Brain microvascular endothelial cell (primary cell): ENCODE data around the gene MYO16.
"Not testable (repeated sequence)": the region's sequence is repeated elsewhere in the genome, so short reads cannot be mapped to it uniquely, and the experiment has no call there.

Experiments
- DNase-seq: peaks from one replicate; pipeline ENCODE4 v3.0.0-alpha.2; 2020
- H3K27ac ChIP-seq: fragments of 250-450 bp; sonication (Bioruptor Pico); 2 replicates; pipeline ENCODE4 v1.5.1; 2020; ENCODE audit warnings: mild to moderate bottlenecking, moderate library complexity
- H3K27me3 ChIP-seq: fragments of 250-450 bp; sonication (Bioruptor Pico); replicated peaks from 2 replicates; pipeline ENCODE4 v1.5.1; 2020; ENCODE audit warnings: mild to moderate bottlenecking
- H3K36me3 ChIP-seq: fragments of 250-450 bp; sonication (Bioruptor Pico); replicated peaks from 2 replicates; pipeline ENCODE4 v1.5.1; 2020; ENCODE audit warnings: mild to moderate bottlenecking
- H3K4me3 ChIP-seq: 2 replicates; pipeline ENCODE4 v1.5.1; 2011; ENCODE audit warnings: low read depth, mild to moderate bottlenecking, control low read depth, low read length, moderate library complexity
- CTCF ChIP-seq: IDR thresholded peaks from 2 replicates; pipeline ENCODE4 v1.5.1; 2011; ENCODE audit warnings: low read depth, mild to moderate bottlenecking, moderate library complexity, low read length, control low read depth, inconsistent platforms; ENCODE audit errors: missing control alignments
- in situ Hi-C: cut with HindIII; loops from 2 replicates; pipeline ENCODE4 v1.10.0; 2017; ENCODE audit warnings: low sequenced_read_pairs, low pct_ligation_motif_present

Gene MYO16

GRCh38 chr13:109215377-109215776 is 586.0 kb downstream of the MYO16 start:
- in situ Hi-C loops: no loop called here
- DNase-seq: no peak
- no peak for TF ChIP-seq CTCF

GRCh38 chr13:109217510-109217909 is 588.1 kb downstream of the MYO16 start:
- H3K27me3 ChIP-seq, H3K4me3 ChIP-seq, DNase-seq, in situ Hi-C loops, H3K36me3 ChIP-seq, H3K27ac ChIP-seq: not testable (repeated sequence)

More at GRCh38 chr13:109215377-109215776, 586.0 kb downstream of the MYO16 start:
- H3K27me3 ChIP-seq: no peaks in the 10 kb centered on the region
- H3K27ac ChIP-seq: no peak overlapping the region
- H3K36me3 ChIP-seq: no peaks in the 10 kb centered on the region
- no peak overlapping the region for H3K4me3 ChIP-seq

GRCh38 chr13:109220631-109221030 is 591.2 kb downstream of the MYO16 start:
- no peak for TF ChIP-seq CTCF
- Histone ChIP-seq H3K4me3 (no peak overlapping the region), H3K27me3 (no peaks in the 10 kb centered on the region), H3K27ac (no peak overlapping the region), H3K36me3 (no peaks in the 10 kb centered on the region)
- DNase-seq: no peak
- in situ Hi-C loops: no loop called here

- TF ChIP-seq CTCF: no peak
- DNase-seq: no peak
- Histone ChIP-seq H3K27me3 (no peaks in the 10 kb centered on the region), H3K4me3 (no peak overlapping the region), H3K27ac (no peak overlapping the region), H3K36me3 (no peaks in the 10 kb centered on the region)
- in situ Hi-C loops: no loop called here
Measured at GRCh38 chr13:109224033-109224432, 594.6 kb downstream of the MYO16 start.

- Histone ChIP-seq H3K27me3 (no peaks in the 10 kb centered on the region), H3K4me3 (no peak overlapping the region), H3K36me3 (no peaks in the 10 kb centered on the region), H3K27ac (no peak overlapping the region)
- in situ Hi-C loops: no loop called here
- DNase-seq: no peak
- no peak for TF ChIP-seq CTCF
Measured at GRCh38 chr13:109226631-109227030, 597.2 kb downstream of the MYO16 start.

GRCh38 chr13:109227344-109227940 is 598.0 kb downstream of the MYO16 start:
- Histone ChIP-seq H3K36me3 (no peaks in the 10 kb centered on the region), H3K27me3 (no peaks in the 10 kb centered on the region), H3K4me3 (no peak overlapping the region), H3K27ac (no peak overlapping the region)
- in situ Hi-C loops: no loop called here
- no peak for DNase-seq
- TF ChIP-seq CTCF: no peak
